ENCODE measurements around the gene GID8.

Gene GID8

DNA sequence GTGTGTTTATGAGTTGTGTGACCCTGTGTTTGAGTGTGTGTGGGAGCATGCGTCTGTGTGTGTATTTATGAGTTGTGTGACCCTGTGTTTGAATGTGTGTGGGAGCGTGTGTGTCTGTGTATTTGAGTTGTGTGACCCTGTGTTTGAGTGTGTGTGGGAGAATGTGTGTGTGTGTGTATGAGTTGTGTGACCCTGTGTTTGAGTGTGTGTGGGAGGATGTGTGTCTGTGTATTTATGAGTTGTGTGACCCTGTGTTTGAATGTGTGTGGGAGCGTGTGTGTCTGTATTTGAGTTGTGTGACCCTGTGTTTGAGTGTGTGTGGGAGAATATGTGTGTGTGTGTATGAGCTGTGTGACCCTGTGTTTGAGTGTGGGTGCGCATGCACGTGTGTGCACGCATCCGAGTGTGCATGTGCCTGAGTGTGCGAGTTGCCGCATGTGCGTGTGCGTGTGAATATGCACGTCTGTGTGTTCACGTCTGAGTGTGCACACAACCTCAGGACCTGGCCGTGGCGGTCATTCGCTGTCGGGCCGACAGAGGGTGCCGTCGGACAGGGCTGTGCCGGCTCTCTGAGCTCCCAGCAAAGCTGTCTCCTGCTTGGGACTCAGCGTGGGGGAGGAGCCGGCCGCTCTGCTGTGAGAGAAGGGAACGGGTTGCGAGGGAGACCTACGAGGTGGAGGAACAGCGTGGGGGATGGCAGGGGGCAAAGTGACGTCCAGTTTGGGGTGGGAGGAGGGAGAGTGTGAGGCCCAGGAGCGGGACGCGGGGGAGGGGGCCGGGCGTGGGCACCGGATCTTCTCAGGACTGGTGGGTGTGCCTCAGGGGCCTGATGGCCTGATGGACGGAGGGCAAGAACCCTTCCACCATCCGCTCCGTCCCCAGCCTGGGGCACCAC, 34.2 kb downstream of the GID8 start:
- peak; percentile 91 for DNase-seq

DNA sequence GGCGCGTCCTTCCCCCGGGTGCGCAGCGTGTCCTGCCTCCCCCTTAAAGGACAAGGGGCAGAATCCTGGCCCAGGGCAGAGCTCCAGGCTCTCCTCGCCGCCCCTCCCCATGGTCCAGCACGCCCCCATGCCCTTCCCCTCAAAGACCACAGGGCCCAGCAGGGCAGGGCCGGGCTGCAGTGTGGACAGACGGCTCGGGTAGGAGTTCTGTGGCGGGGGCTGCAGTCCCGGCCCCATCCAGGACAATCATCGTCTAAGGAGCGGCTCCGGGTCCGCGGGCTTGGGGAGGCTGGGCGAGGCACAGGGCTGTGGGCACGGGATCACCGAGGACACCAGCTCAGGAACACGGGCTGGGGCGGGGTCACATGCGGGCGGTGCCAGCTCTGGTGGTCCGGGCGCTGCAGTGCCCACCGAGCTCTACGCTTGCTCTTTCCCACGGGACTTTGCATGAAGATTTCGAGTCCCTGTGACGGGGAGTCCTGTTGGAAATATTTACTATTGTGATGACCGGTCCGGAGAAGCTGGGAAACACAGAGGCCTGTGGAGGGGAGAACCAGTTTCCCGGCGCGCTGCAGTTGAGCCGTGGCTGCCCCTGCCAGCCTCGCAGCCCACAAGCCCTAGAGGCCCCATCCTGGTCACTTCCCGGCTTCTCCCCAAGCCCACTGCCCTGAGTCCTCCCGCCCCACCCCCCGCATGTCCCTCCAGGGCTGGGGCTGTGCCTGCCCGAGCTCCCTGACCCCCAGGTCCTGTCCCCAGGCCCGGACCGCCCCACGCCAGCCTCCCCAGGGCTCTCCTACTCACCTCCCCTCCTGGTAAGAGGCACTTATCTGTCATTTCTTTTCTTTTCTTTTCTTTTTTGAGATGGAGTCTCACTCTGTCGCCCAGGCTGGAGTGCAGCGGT, 35.1 kb downstream of the GID8 start:
- no peak for DNase-seq

DNA sequence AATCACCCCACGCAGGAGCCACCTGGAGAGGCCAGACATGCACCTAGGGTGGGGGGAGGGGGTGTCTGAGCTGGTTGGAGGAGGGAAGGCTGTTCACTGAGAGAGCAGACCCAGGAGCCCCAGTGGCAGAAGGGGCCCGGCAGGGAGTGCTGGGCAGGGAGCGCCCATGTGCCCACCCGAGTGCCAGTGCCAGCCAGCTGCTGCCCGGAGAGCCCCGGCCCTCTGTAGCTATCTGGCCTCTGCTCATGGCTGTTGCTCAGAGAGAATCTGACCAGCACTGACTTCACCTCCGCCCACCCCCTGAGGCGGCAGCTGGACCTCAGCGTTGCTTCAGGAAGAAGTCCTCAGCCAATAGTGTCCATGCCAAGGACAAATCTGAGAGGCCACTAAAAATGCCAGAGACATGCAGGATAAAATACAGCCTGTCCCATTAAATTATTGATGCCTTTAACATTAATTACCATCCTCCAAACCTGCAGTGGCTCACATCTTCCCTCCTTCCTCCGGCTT, 37.4 kb downstream of the GID8 start:
- no peak for DNase-seq

DNA sequence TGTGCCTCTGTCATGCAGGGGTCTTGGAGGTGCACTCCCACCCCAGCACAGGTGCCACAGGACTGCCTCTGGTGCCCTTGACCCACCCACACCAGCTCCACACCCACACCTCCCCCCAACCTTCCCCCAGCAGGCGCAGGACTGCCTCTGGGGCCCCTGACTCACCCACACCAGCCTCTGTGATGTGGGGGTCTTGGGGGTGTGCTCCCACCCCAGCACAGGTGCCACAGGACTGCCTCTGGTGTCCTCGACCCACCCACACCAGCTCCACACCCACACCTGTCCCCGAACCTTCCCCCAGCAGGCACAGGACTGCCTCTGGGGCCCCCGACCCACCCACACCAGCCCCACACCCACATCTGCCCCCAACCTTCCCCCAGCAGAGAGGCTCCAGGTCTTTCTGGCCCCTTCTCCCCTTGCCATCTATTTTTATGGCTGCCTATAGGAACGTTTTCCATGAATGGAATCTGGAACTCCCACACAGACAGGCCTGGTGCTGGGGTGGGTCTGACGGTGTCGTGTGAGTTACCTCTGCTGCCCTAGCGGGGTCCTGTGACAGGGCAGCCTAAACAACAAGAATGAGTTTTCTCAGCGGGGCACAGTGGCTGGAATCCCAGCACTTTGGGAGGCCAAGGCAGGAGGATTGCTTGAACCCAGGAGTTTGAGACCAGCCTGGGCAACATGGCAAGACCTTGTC, 38.0 kb downstream of the GID8 start:
- no peak for DNase-seq

DNA sequence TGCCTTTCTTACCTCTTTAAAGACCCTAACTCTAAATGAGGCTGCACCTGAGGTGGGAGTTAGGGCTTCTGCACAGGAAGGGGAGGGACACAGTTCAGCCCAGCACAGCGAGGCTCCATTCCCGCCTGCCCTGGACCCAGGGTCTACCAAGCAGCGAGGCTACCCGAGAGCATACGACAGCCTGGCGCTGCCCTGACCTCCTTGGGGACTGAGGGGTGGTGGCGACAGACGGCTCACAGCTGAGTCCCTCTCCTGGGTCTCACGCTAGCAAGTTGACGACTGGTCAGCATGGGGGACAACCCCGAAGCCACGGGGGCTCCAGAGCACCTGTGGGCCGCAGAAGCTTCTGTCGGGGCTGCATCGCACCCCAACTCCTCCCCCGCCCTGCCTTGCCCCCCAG, 38.9 kb downstream of the GID8 start:
- DNase-seq = no peak

DNA sequence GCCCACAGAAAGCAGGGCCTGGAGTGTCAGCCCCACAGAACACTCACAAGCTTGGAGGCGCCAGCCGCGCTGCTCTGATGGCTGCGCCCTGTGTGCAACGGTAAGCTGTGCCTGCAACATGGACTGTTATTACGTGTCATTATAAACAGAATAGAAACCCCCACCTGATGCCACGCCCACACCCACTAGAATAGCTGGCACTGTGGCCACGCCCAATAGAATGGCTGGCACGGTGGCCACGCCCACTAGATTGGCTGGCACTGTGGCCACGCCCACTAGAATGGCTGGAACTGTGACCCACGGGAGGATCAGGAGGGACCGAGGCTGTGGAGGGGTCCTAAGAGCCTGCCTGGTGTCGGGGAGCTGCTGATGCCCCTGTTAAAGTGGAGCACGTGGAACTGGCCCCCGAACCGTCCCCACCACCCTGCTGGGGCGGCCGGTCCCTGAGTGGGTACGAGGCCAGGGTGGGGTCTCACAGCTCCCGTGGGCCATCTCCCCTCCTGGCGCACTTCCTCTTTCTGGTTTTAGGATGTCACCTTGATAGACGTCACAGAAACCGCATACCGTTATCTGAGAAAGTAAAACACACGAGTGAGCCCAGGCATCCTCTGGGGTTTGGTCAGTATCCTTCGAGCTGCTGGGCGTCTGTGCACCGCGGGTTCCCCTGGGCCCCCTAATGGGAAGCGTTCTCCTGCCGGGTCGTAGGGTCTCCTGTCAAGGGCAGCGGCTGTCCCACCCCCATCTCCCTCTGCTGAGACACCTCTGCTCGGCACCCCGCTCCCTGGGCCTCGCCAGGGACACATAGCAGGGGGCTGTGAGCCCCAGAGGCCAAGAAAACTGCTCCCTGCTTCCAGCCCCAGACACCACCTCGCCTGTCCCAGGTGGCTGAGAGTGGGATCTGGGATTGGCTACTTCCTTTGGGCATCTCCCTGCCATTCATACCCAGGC, 39.9 kb downstream of the GID8 start:
- DNase-seq = peak; percentile 49

DNA sequence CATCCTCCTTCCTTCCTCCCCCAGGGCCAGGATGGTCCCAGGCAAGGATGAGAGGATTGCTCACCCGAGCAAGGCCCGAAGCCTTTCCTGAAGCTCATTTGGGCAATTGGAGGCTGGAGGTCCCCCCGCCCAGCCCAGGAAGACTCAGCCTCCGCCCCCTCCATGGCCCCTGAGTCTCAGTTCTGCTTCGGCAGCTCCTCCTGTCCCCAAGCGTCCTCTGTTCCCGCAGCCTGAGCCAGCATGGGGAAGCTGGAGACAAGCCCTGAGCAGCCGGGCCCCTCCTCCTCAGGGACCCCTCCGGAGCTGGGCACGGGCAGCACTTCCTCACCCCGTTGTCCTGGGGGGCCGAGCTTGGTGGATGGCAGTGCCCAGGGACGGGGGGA, 40.6 kb downstream of the GID8 start:
- peak; percentile 40 for DNase-seq

DNA sequence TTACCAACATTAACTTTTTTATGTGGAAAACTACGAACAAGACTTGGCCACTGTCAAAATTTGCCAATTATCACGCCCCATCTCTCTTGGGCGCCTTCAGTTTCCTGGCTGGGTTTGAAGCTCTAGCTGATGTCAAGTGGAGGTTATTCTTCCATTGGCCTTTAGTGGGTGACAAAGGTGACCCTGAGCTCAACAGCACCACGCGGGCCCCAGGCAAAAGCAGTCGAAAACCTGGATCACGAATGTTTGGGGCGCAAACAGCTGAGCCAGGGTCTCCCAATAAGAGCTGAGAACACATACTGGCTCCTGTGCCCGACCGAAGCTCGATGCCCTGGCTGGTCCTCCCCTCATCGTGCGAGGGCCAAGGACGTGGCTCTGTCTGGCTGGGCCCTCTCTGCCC, 41.4 kb downstream of the GID8 start:
- no peak for DNase-seq

DNA sequence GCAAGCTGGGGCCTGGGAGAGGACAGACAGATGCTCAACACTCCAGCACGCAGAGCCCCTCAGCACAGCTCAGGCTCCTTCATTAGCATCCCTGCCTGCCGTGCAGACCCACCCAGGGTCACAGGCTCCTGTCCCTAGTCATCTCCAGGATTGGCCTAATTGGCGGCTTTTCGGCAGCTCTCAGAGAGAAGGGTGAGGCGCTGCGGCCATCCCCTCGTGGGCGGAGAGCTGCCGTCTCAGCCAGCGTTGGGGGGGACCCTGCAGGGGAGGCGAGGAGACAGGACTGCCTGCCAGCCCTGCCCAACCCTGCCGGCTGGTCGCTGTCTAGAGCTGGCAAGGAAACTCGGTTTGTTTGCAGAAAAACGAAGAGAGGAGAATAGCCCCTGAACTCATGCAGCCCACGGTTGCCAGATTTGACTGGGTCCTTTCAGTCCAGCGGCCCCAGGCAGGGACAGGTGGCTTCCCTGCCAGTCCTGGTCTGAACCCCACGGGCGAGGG, 42.0 kb downstream of the GID8 start:
- no peak for DNase-seq

DNA sequence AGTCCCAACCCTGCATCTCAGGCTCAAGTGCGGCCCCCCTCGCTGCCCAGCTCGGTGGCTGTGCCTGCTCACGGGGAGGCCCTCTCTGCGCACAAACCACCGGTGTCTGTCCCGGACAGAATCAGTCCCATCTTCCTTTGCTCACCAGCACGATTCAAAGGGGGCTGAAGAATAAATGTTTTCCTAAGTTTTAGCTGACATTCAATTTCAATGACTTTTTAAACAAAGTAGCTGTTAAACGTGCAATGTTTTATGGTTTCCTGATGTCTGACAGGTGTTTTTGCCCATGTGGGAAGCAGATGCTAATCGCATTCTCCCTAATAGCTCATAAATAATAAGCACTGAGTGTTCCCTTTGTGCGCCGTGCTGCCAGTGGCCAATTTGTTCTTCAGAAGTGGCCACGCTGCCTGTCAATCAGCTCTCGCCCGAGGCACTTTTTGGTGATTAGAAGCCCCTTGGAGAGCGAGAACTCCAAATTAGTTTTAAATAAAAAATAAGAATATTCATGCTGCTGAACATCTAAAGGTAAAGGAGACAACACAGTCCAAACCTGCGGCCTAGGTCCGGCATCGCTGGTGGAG, 42.5 kb downstream of the GID8 start:
- DNase-seq = no peak

DNA sequence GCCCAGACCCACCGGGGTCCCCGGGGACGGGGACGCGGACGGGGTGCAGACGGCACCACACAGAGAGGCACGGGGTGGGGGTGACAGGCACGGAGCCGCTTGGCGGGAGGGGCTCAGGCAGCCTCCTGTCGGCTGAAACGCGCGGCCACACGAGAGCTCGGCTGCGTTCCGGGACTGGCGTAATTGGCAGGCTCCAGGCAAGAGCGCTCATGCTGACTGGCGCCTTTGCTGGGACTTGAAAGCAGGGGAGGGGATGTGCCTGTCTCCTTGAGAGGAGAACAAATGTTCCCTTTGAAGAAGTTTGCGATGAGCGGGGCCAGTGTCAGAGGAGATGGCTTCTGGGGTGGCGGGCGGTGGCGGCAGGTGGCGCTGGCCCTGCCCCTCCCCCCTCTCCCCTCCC, 43.0 kb downstream of the GID8 start:
- DNase-seq = peak; percentile 14

DNA sequence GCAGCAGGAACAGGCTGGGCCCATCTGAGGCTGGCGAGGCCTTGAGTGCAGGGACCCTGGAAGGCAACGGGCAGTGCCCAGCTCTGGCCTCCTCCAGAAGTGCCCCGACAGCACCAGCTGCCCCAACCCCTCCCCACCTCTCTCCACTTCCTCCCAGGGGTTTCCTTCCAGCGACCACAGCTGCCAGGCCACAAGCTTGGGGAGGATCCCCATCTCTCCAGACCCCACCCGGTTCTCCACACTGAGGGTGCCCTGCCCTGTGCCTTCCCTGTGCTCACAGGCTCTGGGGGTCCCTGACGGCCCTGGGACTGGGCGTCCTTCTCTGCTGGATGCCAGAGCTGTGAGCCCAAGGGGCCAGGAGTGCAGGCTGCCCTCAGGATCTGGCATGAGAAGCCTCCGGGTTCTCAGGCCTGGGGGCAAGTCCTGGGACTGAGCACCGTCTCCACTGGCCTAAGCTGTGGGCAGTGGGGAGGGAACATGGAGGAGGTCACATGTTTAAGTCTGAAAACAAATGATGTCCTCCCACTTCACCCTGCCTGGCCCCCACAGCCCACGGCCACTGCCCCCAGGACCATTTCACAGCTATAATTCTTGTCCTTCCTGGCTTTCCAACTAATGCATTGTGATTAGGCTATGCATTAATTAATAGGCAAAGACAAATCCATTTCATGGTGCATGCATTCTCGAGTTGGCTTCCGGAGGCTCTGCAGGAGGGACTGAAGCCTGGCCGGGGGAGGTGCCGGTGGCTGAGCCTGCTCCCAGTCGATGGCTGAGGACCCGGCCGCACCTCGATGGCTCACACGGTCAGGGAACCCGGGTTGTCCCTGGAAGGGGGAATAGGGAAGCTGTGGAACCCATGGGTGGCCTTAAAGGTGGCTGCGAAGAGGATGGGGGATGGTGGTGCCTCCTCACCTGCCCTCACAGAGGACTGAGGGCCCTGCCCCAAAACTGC, 44.5 kb downstream of the GID8 start:
- DNase-seq = no peak

DNA sequence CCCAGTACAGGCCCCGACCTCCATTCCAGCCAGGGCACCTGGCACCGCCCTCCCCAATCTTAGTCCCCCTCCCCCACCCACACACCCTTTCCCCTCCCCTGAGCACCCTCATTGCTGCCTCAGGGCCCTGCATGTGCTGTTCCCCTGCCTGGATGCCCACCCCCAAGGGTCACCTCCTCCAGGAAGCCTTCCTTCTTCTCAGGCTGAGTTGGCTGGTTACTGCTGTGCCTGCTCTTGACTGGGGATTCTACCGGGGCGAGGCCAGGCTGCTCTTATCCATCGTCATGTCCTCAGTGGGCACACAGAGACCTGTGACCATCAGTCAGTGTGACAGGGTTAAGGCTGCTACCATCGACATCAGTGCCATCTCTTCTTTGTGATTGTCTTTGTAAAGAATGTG, 45.3 kb downstream of the GID8 start:
- DNase-seq = no peak

DNA sequence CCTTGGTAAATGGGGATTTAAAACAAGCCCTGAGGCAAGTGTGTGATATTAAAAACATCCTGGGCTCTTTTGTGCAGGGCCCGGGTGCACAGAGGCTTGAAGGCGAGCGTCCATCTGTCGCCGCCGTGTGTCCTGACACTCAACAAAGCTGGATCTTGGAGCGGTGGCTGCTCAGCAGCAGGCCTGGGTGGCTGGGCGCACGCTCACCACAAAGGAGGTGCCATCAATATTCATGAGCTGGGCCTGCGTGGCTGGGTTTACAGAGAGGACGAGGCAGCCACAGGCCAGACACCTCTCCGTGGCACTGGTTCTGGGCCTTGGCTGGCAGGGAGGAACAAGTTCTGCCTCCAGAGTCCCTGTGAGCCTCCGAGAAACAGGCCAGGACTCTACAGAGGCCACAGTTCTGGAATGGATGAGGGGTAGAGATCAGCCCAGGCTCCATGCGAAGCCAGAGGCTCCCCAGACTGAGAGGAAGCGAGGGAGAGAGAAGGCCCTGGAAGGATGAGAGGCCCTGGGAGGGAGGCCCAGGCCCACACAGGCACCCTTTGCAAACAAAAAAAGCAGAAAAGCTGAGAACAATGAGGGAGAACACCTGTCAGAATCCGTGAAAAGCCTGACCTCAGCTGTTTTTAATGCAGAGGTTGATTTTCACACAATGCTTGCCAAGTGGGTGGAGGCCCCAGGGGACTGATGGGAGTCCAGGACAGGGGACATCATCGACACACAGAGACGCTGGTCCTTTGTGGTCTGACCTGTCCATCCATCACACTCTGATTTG, 46.9 kb downstream of the GID8 start:
- no peak for DNase-seq

DNA sequence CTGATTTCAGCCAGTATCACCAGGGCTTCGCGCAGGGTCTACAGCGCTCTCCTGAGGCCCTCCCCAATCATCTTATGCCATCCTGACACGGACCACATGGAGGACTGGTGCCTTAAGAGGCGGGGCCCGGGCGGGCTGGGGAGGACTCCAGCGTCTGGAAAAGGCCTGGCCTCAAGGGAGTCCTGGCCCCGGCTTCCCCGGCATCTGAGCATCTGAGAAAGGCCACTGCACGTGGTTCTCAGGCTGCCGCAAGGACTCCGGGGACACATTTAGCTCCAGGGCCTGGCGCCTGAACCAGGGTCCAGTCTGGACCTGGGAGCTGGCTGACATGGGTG, 47.5 kb downstream of the GID8 start:
- no peak for DNase-seq

DNA sequence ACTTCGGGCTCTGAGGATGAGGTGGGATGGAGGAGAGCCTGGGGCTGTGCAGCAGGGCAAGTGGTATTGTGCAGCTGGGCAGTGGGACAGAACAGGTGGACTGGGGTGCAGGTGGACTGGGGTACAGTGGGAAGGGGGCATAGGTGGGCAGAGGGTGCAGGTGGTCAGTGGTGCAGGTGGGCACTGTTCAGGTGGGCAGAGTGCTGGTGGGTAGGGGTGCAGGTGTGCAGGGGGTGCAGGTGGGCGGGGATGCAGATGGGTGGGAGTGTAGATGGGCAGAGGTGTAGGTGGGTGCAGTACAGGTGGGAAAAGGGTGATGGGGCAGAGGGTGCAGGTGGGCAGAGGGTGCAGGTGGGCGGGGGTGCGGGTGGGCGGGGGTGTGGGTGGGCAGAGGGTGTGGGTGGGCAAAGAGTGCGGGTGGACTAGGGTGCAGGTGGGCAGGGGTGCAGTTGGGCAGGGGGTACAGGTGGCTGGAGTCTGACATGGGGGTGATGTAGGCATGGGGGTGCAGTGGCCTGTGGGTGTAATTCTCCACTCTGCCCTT, 48.4 kb downstream of the GID8 start:
- no peak for DNase-seq

DNA sequence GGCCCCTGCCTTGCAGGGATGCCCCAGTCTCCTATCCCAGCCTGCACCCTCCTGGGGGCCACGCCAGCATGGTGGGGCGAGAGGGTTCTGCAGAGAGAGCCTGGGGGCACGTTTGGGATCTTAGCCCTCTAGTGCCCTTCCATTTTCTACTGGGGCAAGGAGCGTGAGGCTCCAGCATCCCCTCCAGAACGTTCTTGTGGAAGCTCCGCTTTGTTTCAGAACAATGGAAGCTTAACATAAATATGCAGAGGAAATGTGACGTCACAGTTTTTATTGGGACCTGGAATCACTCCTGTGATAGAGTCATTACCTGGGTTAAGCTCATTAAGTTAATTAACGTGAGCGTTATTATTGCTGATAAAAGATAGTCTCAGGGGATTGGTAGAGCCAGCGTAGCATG, 49.2 kb downstream of the GID8 start:
- no peak for DNase-seq

DNA sequence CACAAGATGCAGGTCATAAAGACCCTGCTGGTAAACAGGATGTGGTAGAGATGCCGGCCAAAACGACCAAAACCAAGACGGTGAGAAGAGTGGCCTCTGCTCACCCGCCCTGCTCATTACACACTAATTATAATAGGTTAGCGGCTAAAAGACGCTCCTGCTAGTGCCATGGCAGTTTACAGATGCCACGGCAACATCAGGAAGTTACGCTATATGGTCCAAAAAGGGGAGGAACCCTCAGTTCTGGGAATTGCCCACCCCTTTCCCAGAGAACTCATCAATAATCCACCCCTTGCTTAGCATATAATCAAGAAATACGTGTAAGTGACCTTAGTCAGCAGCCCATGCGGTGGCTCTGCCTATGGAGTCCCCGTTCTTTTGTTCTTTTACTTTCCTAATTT, 51.3 kb downstream of the GID8 start:
- peak; percentile 36 for DNase-seq

DNA sequence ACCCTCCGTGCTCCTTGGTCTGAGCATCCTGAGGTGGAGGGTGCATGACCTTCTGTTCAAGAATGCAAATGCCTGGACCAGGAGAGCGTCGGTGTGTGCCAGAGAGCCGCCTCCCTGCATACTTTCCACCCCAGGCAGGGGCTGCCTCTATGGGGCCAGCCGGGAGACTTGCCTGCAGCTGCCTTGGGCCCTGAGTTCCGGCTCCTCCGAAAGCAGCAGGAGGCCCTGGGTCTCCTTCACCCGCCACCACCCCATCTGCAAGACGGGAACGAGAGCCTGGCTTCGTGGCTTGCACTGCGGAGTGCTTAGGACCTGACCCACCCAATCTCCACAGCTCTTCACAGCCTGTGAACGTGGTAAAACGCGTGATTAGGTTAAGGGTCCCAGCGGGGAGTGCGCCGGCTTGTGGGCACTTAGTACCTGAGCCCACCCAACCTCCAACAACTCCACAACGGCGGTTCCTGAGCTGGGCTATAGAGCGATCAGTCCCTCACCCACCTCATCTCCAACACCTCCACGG, 52.4 kb downstream of the GID8 start:
- no peak for DNase-seq
